Loucy (cell line): ENCODE data around the gene PTPRN2.

ENCODE experiments used
- EZH2phosphoT487 ChIP-seq: fragments of 200-600 bp; IDR thresholded peaks from 2 replicates; pipeline ENCODE4 v1.6.1; 2018; ENCODE audit warnings: antibody characterized with exemption, mild to moderate bottlenecking, moderate library complexity, borderline replicate concordance
- TF ChIP-seq, protein P1 (sequence below): fragments of 200-600 bp; sonication (generic); conservative IDR thresholded peaks from 2 replicates; pipeline ENCODE4 v1.5.1; 2014; ENCODE audit warnings: mild to moderate bottlenecking, antibody characterized with exemption, low read length

DNA sequence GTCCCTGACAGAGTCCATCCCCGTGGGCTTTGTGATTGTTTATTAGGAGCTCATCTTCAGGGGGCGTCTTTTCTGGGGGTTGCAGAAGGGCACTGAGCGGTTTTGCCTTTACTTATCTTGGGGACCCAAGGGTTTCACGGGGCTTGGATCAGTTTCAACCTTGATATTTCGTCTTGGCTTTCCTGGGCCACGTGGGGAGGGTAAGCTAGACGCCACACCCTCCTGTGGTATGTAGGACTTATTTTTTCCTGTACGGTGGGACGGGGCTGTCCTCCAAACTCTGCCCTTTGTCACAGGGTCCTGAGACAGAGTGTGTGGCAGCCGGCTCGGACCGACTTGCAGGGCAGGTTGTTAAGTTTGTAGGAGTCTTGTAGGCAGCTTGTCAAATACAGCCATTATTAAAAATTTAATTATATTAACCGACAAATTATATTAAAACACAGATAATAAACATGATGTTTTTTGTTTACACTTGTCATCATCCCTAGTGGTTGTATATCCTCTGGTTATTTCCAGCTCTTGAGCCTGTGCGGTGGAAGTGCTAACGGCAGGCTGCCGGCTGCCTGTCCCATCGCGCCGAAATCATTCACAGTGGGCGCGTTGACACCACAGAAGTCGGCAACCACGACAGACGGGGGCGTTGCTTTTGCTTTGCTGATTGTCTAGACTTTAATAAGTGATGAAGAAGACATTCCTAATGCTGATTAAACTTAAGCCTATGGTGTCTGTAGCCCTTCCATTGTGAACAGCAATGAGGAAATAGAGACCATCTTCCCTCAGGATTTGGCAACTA, 1057.7 kb downstream of the PTPRN2 start:
- TF ChIP-seq, protein P1, sequence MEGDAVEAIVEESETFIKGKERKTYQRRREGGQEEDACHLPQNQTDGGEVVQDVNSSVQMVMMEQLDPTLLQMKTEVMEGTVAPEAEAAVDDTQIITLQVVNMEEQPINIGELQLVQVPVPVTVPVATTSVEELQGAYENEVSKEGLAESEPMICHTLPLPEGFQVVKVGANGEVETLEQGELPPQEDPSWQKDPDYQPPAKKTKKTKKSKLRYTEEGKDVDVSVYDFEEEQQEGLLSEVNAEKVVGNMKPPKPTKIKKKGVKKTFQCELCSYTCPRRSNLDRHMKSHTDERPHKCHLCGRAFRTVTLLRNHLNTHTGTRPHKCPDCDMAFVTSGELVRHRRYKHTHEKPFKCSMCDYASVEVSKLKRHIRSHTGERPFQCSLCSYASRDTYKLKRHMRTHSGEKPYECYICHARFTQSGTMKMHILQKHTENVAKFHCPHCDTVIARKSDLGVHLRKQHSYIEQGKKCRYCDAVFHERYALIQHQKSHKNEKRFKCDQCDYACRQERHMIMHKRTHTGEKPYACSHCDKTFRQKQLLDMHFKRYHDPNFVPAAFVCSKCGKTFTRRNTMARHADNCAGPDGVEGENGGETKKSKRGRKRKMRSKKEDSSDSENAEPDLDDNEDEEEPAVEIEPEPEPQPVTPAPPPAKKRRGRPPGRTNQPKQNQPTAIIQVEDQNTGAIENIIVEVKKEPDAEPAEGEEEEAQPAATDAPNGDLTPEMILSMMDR = no peak
- no peak for TF ChIP-seq EZH2phosphoT487
